ENCODE data around the gene IRF1.

IRF1 gene

GRCh38 chr5:132461569-132462070, 29.0 kb downstream of the IRF1 start:
- no peak for DNase-seq (ENCODE audit: low read depth in 2 of 2)

- DNase-seq (ENCODE audit: low read depth in 2 of 2) = no peak
These were observed 29.6 kb downstream of the IRF1 start for GRCh38 chr5:132460846-132461568.

- DNase-seq (ENCODE audit: low read depth in 2 of 2) = no peak
These were observed 30.4 kb downstream of the IRF1 start for GRCh38 chr5:132459983-132460838.

GRCh38 chr5:132459031-132459982, 31.3 kb downstream of the IRF1 start:
- DNase-seq (ENCODE audit: low read depth in 2 of 2) = no peak

GRCh38 chr5:132458651-132459030, 31.9 kb downstream of the IRF1 start:
- no peak for DNase-seq (ENCODE audit: low read depth in 2 of 2)

- DNase-seq (ENCODE audit: low read depth in 2 of 2) = no peak
These were observed 32.4 kb downstream of the IRF1 start for GRCh38 chr5:132458226-132458560.

GRCh38 chr5:132457371-132458225, 33.0 kb downstream of the IRF1 start:
- no peak for DNase-seq (ENCODE audit: low read depth in 2 of 2)

- DNase-seq (ENCODE audit: low read depth in 2 of 2) = no peak
These were observed 33.6 kb downstream of the IRF1 start for GRCh38 chr5:132456987-132457361.

GRCh38 chr5:132456296-132456986, 34.1 kb downstream of the IRF1 start:
- DNase-seq (ENCODE audit: low read depth in 2 of 2) = peak in 1 of 2 donors; percentile 38

- DNase-seq (ENCODE audit: low read depth in 2 of 2) = no peak
These were observed 34.9 kb downstream of the IRF1 start for GRCh38 chr5:132455614-132456115.

GRCh38 chr5:132454361-132454760, 36.2 kb downstream of the IRF1 start:
- no peak for DNase-seq (ENCODE audit: low read depth in 2 of 2)

GRCh38 chr5:132451387-132451786, 39.2 kb downstream of the IRF1 start:
- DNase-seq (ENCODE audit: low read depth in 2 of 2) = no peak

GRCh38 chr5:132449060-132449459, 41.5 kb downstream of the IRF1 start:
- DNase-seq (ENCODE audit: low read depth in 2 of 2) = no peak

GRCh38 chr5:132447196-132447595, 43.4 kb downstream of the IRF1 start:
- no peak for DNase-seq (ENCODE audit: low read depth in 2 of 2)

GRCh38 chr5:132446621-132447020, 44.0 kb downstream of the IRF1 start:
- DNase-seq (ENCODE audit: low read depth in 2 of 2) = no peak

GRCh38 chr5:132445930-132446329, 44.6 kb downstream of the IRF1 start:
- no peak for DNase-seq (ENCODE audit: low read depth in 2 of 2)

GRCh38 chr5:132445640-132445923, 45.0 kb downstream of the IRF1 start:
- no peak for DNase-seq (ENCODE audit: low read depth in 2 of 2)

GRCh38 chr5:132444841-132445639, 45.5 kb downstream of the IRF1 start:
- DNase-seq (ENCODE audit: low read depth in 2 of 2) = no peak

GRCh38 chr5:132444061-132444460, 46.5 kb downstream of the IRF1 start:
- DNase-seq (ENCODE audit: low read depth in 2 of 2) = no peak
